Measurements from ENCODE around the gene ELOVL6.

- TF ChIP-seq RFX5 (IDR thresholded peaks at IDR 0.05; ENCODE audit: low read depth, low read length) (no peak), CTCF (IDR thresholded peaks at IDR 0.05 in 2 of 3, conservative IDR thresholded peaks at IDR 0.05 in 1 of 3; ENCODE audit: insufficient read depth in 2 of 3, low read depth in 1 of 3, low read length in 3 of 3) (no peak), ZNF586 (CRISPR knock-in tag; conservative IDR thresholded peaks at IDR 0.05) (no peak), ZNF609 (CRISPR knock-in tag; IDR thresholded peaks at IDR 0.05; ENCODE audit: borderline replicate concordance) (no peak)
These were observed 373 bp downstream of the ELOVL6 start for GRCh38 chr4:110198049-110198434.
